HEK293 (cell line): ENCODE data around the gene C8G.

Experiments used
- CTCF ChIA-PET: fragments of 350-600 bp; formaldehyde crosslinking; extraction: SDS; loops from one replicate; lab custom pipeline; 2021; ENCODE audit warnings: antibody characterized with exemption; lab: Yijun Ruan, JAX
- POLR2A ChIA-PET: fragments of 300-600 bp; formaldehyde crosslinking; extraction: SDS; loops from one replicate; lab custom pipeline; 2020; ENCODE audit warnings: antibody characterized with exemption, inconsistent platforms; lab: Yijun Ruan, JAX
- H3K27ac ChIP-seq: fragments of 200-500 bp; sonication (Bioruptor generic); 2 replicates; pipeline ENCODE4 v1.5.1; 2014; ENCODE audit warnings: low read depth, low read length, control low read depth, inconsistent platforms; ENCODE audit errors: extremely low read depth
- H3K36me3 ChIP-seq, 2 experiments: fragments of 200-500 bp in 1 of 2; sonication (Bioruptor generic) in 1 of 2; 1 replicate in 1 of 2; 2 replicates in 1 of 2; pipeline ENCODE4 v1.5.1; 2014 to 2017; ENCODE audit warnings: inconsistent platforms in 2 of 2, low read length in 2 of 2; ENCODE audit not compliant: control insufficient read depth in 2 of 2, insufficient read depth in 1 of 2
- H3K4me1 ChIP-seq: fragments of 200-500 bp; sonication (Bioruptor generic); 2 replicates; pipeline ENCODE4 v1.5.1; 2014; ENCODE audit warnings: mild to moderate bottlenecking, low read length, inconsistent platforms; ENCODE audit not compliant: control insufficient read depth, insufficient read depth
- H3K4me3 ChIP-seq: 2 replicates; pipeline ENCODE4 v1.5.1; 2011; ENCODE audit warnings: low read depth, mild to moderate bottlenecking, control low read depth, low read length, moderate library complexity
- H3K9me3 ChIP-seq: fragments of 200-500 bp; sonication (Bioruptor generic); 2 replicates; pipeline ENCODE4 v1.5.1; 2014; ENCODE audit warnings: low read depth, low read length, inconsistent platforms; ENCODE audit not compliant: control insufficient read depth, insufficient read depth
- EGR2 ChIP-seq: fragments of 450-650 bp; formaldehyde crosslinking; IDR thresholded peaks from 2 replicates; pipeline ENCODE4 v1.5.1; 2016; ENCODE audit warnings: low read depth, missing biosample characterization, missing genetic modification characterization
- KLF9 ChIP-seq: fragments of 450-650 bp; formaldehyde crosslinking; IDR thresholded peaks from 2 replicates; pipeline ENCODE4 v1.5.1; 2016; ENCODE audit warnings: missing biosample characterization, missing genetic modification characterization, low read depth
- SCRT2 ChIP-seq: fragments of 450-650 bp; formaldehyde crosslinking; IDR thresholded peaks from 2 replicates; pipeline ENCODE4 v1.5.1; 2016; ENCODE audit warnings: missing biosample characterization, missing genetic modification characterization
- ZBTB8A ChIP-seq: fragments of 450-650 bp; formaldehyde crosslinking; IDR thresholded peaks from 2 replicates; pipeline ENCODE4 v1.5.1; 2016; ENCODE audit warnings: missing biosample characterization, missing genetic modification characterization
- ZFP3 ChIP-seq: fragments of 450-650 bp; formaldehyde crosslinking; IDR thresholded peaks from 2 replicates; pipeline ENCODE4 v1.5.1; 2016; ENCODE audit warnings: low read depth, missing biosample characterization, missing genetic modification characterization
- ZFP41 ChIP-seq: fragments of 450-650 bp; formaldehyde crosslinking; IDR thresholded peaks from 2 replicates; pipeline ENCODE4 v1.5.1; 2016; ENCODE audit warnings: missing biosample characterization, missing genetic modification characterization, borderline replicate concordance
- ZNF112 ChIP-seq: fragments of 450-650 bp; formaldehyde crosslinking; IDR thresholded peaks from 2 replicates; pipeline ENCODE4 v1.5.0; 2017; ENCODE audit warnings: missing biosample characterization, missing genetic modification characterization
- ZNF184 ChIP-seq: fragments of 450-650 bp; IDR thresholded peaks from 2 replicates; pipeline ENCODE4 v1.5.1; 2018; ENCODE audit warnings: missing biosample characterization, mild to moderate bottlenecking, missing genetic modification characterization
- ZNF2 ChIP-seq: fragments of 450-650 bp; formaldehyde crosslinking; IDR thresholded peaks from 2 replicates; pipeline ENCODE4 v1.5.1; 2016; ENCODE audit warnings: missing biosample characterization, missing genetic modification characterization
- ZNF214 ChIP-seq: fragments of 450-650 bp; formaldehyde crosslinking; IDR thresholded peaks from 2 replicates; pipeline ENCODE4 v1.5.1; 2017; ENCODE audit warnings: missing biosample characterization, mild to moderate bottlenecking, missing genetic modification characterization, borderline replicate concordance
- ZNF488 ChIP-seq: fragments of 450-650 bp; formaldehyde crosslinking; IDR thresholded peaks from 2 replicates; pipeline ENCODE4 v1.5.1; 2016; ENCODE audit warnings: missing biosample characterization, missing genetic modification characterization
- ZNF530 ChIP-seq: fragments of 450-650 bp; formaldehyde crosslinking; IDR thresholded peaks from 2 replicates; pipeline ENCODE4 v1.5.1; 2016; ENCODE audit warnings: low read depth, missing biosample characterization, missing genetic modification characterization
- ZNF585B ChIP-seq: fragments of 450-650 bp; formaldehyde crosslinking; IDR thresholded peaks from 2 replicates; pipeline ENCODE4 v1.5.1; 2016; ENCODE audit warnings: missing biosample characterization, missing genetic modification characterization
- ZNF645 ChIP-seq: fragments of 450-650 bp; formaldehyde crosslinking; IDR thresholded peaks from 2 replicates; pipeline ENCODE4; 2016; ENCODE audit warnings: missing biosample characterization, missing genetic modification characterization
- ZNF670 ChIP-seq: fragments of 450-650 bp; formaldehyde crosslinking; IDR thresholded peaks from 2 replicates; pipeline ENCODE4 v1.5.1; 2016; ENCODE audit warnings: missing biosample characterization, missing genetic modification characterization, low read depth
- ZNF76 ChIP-seq: fragments of 450-650 bp; formaldehyde crosslinking; IDR thresholded peaks from 2 replicates; pipeline ENCODE4; 2016; ENCODE audit warnings: low read depth, missing biosample characterization, missing genetic modification characterization, borderline replicate concordance
- ZNF843 ChIP-seq: fragments of 450-650 bp; formaldehyde crosslinking; IDR thresholded peaks from 2 replicates; pipeline ENCODE4 v1.5.1; 2016; ENCODE audit warnings: missing biosample characterization, missing genetic modification characterization
- ZSCAN16 ChIP-seq: fragments of 450-650 bp; formaldehyde crosslinking; IDR thresholded peaks from 2 replicates; pipeline ENCODE4 v1.5.1; 2016; ENCODE audit warnings: missing biosample characterization, missing genetic modification characterization
- TF ChIP-seq, protein P1 (sequence below): fragments of 450-650 bp; formaldehyde crosslinking; IDR thresholded peaks from 2 replicates; pipeline ENCODE4 v1.5.1; 2016; ENCODE audit warnings: missing biosample characterization, missing genetic modification characterization, low read depth
- TF ChIP-seq, protein P2 (sequence below): fragments of 450-650 bp; formaldehyde crosslinking; IDR thresholded peaks from 2 replicates; pipeline ENCODE4 v1.5.1; 2016; ENCODE audit warnings: missing biosample characterization, missing genetic modification characterization

Gene C8G

DNA sequence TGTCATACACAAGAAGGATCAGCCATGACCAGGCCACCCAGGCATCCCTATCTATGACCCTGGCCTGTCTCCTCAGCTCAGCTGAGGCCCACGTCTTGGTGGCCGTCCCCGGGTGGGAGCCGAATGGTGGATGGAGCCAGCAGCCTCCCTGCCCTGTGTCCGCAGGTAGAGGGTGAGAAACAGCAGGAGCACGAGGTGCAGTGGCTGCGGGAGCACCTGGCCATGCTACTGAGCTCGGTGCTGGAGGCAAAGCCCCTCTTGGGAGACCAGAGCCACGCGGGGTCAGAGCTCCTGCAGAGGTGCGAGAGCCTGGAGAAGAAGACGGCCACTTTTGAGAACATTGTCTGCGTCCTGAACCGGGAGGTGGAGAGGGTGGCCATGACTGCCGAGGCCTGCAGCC lies 25.0 kb upstream of the C8G start:
- ChIA-PET POLR2A (no interaction called here), CTCF (interaction anchor here (0.9 to 2.3 kb wide), 3 partner anchors 10 to 109 kb away, joined by 3 to 7 read pairs (median 3); no protein-coding TSS in a partner anchor)
- H3K36me3 ChIP-seq = peaks cover 0 to 72% of the 10 kb centered on the region in 2 experiments; a peak in 2 of 3 replicates
- no peak overlapping the region for H3K27ac ChIP-seq
- H3K9me3 ChIP-seq = no peaks in the 10 kb centered on the region
- no peak overlapping the region for H3K4me3 ChIP-seq
- no peaks in the 10 kb centered on the region for H3K4me1 ChIP-seq
- TF ChIP-seq ZBTB8A (tag by site-specific recombination) (no peak), ZNF112 (no peak), ZNF585B (tag by site-specific recombination) (no peak)
- TF ChIP-seq, all 188 proteins: peak for 0

DNA sequence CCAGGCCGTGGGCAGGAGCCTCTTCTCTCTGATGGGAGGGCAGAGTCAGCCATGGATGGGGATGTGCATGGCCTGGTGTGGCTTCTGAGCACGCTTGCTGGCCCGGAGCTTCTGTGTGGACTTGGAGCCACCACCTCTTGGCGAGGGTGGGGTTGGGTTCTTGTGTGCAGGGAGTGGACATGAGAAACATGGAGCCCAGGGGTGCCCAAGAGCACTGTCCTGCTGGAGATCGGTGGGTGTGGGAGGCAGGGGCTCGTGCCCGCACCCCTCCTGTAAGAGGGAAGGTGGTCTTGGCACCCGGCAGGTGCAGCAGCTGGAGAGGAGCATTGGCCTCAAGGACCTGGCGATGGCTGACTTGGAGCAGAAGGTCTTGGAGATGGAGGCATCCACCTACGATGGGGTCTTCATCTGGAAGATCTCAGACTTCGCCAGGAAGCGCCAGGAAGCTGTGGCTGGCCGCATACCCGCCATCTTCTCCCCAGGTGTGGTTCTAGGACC lies 24.3 kb upstream of the C8G start:
- ChIA-PET POLR2A (no interaction called here), CTCF (no interaction called here)
- no peaks in the 10 kb centered on the region for H3K4me1 ChIP-seq
- TF ChIP-seq ZFP3 (tag by site-specific recombination) (no peak), ZNF530 (tag by site-specific recombination) (no peak), ZNF214 (no peak), KLF9 (tag by site-specific recombination) (no peak), ZNF488 (no peak), ZNF670 (tag by site-specific recombination) (no peak), ZNF645 (tag by site-specific recombination) (no peak), ZBTB8A (tag by site-specific recombination) (no peak), ZNF843 (tag by site-specific recombination) (no peak), ZNF76 (tag by site-specific recombination) (no peak), ZSCAN16 (tag by site-specific recombination) (no peak), EGR2 (no peak)
- TF ChIP-seq, protein P1, sequence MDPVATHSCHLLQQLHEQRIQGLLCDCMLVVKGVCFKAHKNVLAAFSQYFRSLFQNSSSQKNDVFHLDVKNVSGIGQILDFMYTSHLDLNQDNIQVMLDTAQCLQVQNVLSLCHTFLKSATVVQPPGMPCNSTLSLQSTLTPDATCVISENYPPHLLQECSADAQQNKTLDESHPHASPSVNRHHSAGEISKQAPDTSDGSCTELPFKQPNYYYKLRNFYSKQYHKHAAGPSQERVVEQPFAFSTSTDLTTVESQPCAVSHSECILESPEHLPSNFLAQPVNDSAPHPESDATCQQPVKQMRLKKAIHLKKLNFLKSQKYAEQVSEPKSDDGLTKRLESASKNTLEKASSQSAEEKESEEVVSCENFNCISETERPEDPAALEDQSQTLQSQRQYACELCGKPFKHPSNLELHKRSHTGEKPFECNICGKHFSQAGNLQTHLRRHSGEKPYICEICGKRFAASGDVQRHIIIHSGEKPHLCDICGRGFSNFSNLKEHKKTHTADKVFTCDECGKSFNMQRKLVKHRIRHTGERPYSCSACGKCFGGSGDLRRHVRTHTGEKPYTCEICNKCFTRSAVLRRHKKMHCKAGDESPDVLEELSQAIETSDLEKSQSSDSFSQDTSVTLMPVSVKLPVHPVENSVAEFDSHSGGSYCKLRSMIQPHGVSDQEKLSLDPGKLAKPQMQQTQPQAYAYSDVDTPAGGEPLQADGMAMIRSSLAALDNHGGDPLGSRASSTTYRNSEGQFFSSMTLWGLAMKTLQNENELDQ (tag by site-specific recombination) = no peak
- TF ChIP-seq, protein P2, sequence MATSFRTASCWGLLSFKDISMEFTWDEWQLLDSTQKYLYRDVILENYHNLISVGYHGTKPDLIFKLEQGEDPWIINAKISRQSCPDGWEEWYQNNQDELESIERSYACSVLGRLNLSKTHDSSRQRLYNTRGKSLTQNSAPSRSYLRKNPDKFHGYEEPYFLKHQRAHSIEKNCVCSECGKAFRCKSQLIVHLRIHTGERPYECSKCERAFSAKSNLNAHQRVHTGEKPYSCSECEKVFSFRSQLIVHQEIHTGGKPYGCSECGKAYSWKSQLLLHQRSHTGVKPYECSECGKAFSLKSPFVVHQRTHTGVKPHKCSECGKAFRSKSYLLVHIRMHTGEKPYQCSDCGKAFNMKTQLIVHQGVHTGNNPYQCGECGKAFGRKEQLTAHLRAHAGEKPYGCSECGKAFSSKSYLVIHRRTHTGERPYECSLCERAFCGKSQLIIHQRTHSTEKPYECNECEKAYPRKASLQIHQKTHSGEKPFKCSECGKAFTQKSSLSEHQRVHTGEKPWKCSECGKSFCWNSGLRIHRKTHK (tag by site-specific recombination) = no peak
- TF ChIP-seq, all 188 proteins: peak for 0
- H3K4me3 ChIP-seq = no peak overlapping the region
- no peaks in the 10 kb centered on the region for H3K9me3 ChIP-seq
- H3K27ac ChIP-seq = no peak overlapping the region
- peaks cover 0 to 72% of the 10 kb centered on the region in 2 experiments; a peak in 2 of 3 replicates for H3K36me3 ChIP-seq

DNA sequence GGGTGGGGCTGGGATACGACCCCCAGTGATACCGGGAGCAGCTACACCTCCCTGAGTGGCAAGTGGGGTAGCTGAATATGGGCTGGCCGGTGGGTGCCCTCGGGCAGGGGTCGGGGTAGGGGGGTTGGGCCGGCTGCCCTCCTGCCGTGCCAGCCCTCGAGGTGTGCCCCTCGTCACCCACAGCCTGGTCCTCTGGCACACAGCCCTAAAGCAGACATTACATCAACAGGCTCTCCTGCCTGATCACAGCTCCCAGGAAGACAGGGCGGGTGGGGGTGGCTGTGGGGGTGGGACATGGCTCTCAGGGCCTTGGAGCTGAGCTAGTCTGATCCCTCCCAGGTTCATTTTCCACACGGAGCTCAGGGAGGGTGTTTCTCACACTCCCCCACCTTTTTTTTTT lies 23.7 kb upstream of the C8G start:
- H3K36me3 ChIP-seq = peaks cover 0 to 72% of the 10 kb centered on the region in 2 experiments; a peak in 2 of 3 replicates
- POLR2A ChIA-PET = no interaction called here
- H3K27ac ChIP-seq = no peak overlapping the region
- H3K9me3 ChIP-seq = no peaks in the 10 kb centered on the region
- no peak for TF ChIP-seq ZFP41 (tag by site-specific recombination)
- TF ChIP-seq SCRT2 = no peak
- no peak for TF ChIP-seq ZNF2 (tag by site-specific recombination)
- no peak for TF ChIP-seq ZNF184
- TF ChIP-seq, all 188 proteins: peak for 0
- H3K4me3 ChIP-seq = no peak overlapping the region
- CTCF ChIA-PET = interaction anchor here (0.5 kb wide), 1 partner anchor 75 kb away, joined by 3 read pairs; the partner anchor contains the start of gene CLIC3
- H3K4me1 ChIP-seq = no peaks in the 10 kb centered on the region
